ENCODE data around the gene FGFR4. TPM values are rescaled to one million over a fixed set of nuclear protein-coding genes. Genes with fewer than 3 reads are reported as not detected.
A peak's percentile ranks its signal among the peaks of the same experiment; 100 is the strongest.

FGFR4 gene
- total and polyA plus RNA-seq, 2 of the 8 experiments (the other 6 are each of a cell fraction or from before 2014, with no cell fraction given): 61.4 to 88.4 TPM

DNA sequence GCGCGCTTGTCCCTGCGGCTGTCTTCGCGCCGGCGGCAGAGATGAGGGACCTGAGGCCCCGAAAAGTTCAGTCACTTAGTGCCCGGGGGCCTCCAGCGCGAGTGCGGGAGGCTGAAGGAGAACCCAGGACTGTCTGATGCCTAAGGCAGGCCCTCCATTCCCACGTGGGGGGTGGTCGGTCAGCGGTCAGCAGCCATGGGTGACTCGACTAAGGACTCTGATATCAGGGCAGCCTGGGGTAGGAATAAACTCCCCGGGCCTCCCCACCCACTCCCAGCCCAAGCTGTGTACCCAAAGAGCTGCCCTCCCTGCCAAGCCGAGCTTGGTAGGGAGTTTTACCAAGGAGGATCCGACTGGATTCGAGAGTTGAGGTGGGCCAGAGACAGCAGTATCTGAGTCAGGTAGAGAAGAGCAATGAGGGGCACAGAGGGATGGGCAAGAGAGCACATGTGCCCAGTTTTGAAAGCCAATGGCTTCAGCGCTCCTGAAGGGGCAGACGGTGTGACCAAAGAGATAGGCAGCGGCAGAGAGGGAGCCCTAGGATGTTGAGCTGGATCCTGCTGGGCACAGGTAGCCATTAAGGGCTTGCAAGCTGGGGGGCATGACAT, 787 bp downstream of the FGFR4 start:
- Histone ChIP-seq H3K27ac (ENCODE audit: low read depth, low read length) (peak overlapping the region; percentile 21), H3K56ac (replicated peaks; ENCODE audit: insufficient read length, low read depth, low read length) (peak overlapping the region; percentile 9), H3K23ac (ENCODE audit: insufficient read length) (no peak overlapping the region), H3K79me2 (ENCODE audit: control insufficient read depth in 1 of 2, insufficient read depth in 2 of 2, low read length in 2 of 2) (peaks cover 0 to 8% of the 10 kb centered on the region in 2 experiments; a peak in 1 of 4 replicates), H3K9ac (replicated peaks in 1 of 4; ENCODE audit: extremely low read depth in 1 of 4, low read depth in 3 of 4, low read length in 3 of 4) (peak overlapping the region in 3 of 4 experiments; percentile 26 to 60 (median 54); a peak in 3 of 7 replicates), H4K91ac (replicated peaks; ENCODE audit: insufficient read length, low read length) (peak overlapping the region; percentile 28), H3K18ac (ENCODE audit: extremely low read depth, low read length) (peak overlapping the region; percentile 68), H3K23me2 (ENCODE audit: low read depth, low read length) (peaks cover 9% of the 10 kb centered on the region), H2BK12ac (ENCODE audit: low read depth, low read length) (no peak overlapping the region; the same call in 1 of the 2 replicates), H2BK120ac (replicated peaks; ENCODE audit: low read depth, low read length) (no peak overlapping the region), H2BK15ac (ENCODE audit: low read length) (no peak overlapping the region), H4K20me1 (replicated peaks in 1 of 2; ENCODE audit: control insufficient read depth in 1 of 2, insufficient read depth in 2 of 2, low read length in 2 of 2) (peaks cover 0 to 10% of the 10 kb centered on the region in 2 experiments), H4K8ac (ENCODE audit: extremely low read depth, insufficient read depth, low read length) (peak overlapping the region; percentile 84), H3K4me1 (replicated peaks in 1 of 4; ENCODE audit: control insufficient read depth in 3 of 4, insufficient read depth in 4 of 4, low read length in 3 of 4) (peaks cover 0 to 14% (median 8%) of the 10 kb centered on the region in 4 experiments; a peak in 5 of 7 replicates), H2AFZ (ENCODE audit: low read length) (no peak overlapping the region), H2AK5ac (ENCODE audit: low read depth, low read length) (no peak overlapping the region), H3K14ac (ENCODE audit: insufficient read length) (no peak overlapping the region), H3K27me3 (replicated peaks in 1 of 4; ENCODE audit: control insufficient read depth in 3 of 4, extremely low read depth in 1 of 4, insufficient read depth in 3 of 4, low read length in 3 of 4) (no peaks in the 10 kb centered on the region; a peak in 1 of 7 replicates), H3K4ac (replicated peaks; ENCODE audit: insufficient read length, low read depth, low read length) (peak overlapping the region; percentile 88), H3K9me3 (ENCODE audit: insufficient read depth in 2 of 2, low read depth in 1 of 2, low read length in 1 of 2) (no peaks in the 10 kb centered on the region), H3K79me1 (ENCODE audit: low read depth, low read length) (peaks cover 13% of the 10 kb centered on the region), H3K36me3 (ENCODE audit: control insufficient read depth in 2 of 4, insufficient read depth in 4 of 4, low read length in 3 of 4) (peaks cover 5 to 9% (median 8%) of the 10 kb centered on the region in 4 experiments; a peak in 5 of 8 replicates), H2BK5ac (ENCODE audit: low read depth, low read length) (peak overlapping the region; percentile 78; the same call in 1 of the 2 replicates), H3K4me3 (ENCODE audit: extremely low read depth in 1 of 4, insufficient read depth in 2 of 4, low read depth in 3 of 4, low read length in 4 of 4) (peak overlapping the region; percentile 61 to 83 (median 70)), H2BK20ac (ENCODE audit: low read length) (no peak overlapping the region), H4K5ac (ENCODE audit: insufficient read length, low read depth, low read length) (peak overlapping the region; percentile 31), H3K4me2 (ENCODE audit: insufficient read depth in 1 of 2, low read depth in 2 of 2, low read length in 2 of 2) (peak overlapping the region; percentile 73 to 81)
- peak; percentile 2 for TF ChIP-seq KDM4A (IDR thresholded peaks at IDR 0.05; ENCODE audit: low read depth, low read length, severe bottlenecking)
- TF ChIP-seq CHD2 (IDR thresholded peaks at IDR 0.05; ENCODE audit: low read length): no peak
- no peak for TF ChIP-seq USF2 (IDR thresholded peaks at IDR 0.05; ENCODE audit: low read length)
- no peak for TF ChIP-seq HDAC2 (IDR thresholded peaks at IDR 0.05; ENCODE audit: borderline replicate concordance in 1 of 2, low read depth in 2 of 2, low read length in 2 of 2)
- ChIA-PET POLR2A (ENCODE audit: partially characterized antibody) (interaction anchor here (0.7 to 4.8 kb wide), 10 partner anchors 9 to 81 kb away, joined by 3 to 23 read pairs (median 4); partner anchors contain the start of genes NSD1 and UIMC1), CTCF (ENCODE audit: partially characterized antibody) (interaction anchor here (0.6 to 11.9 kb wide), 11 partner anchors 8 to 427 kb away, joined by 3 to 164 read pairs (median 5); no protein-coding TSS in a partner anchor)
- 19% methylated on average over 23 of the region's 23 CpGs; no CpG with 5 or more reads in 1 of the 2 experiments for WGBS, 2 experiments (ENCODE audit: extremely low coverage in 1 of 2, insufficient coverage in 1 of 2, insufficient read length in 1 of 2, insufficient replicate concordance in 2 of 2, low coverage in 1 of 2, low lambda C conversion rate in 2 of 2, missing lambda C conversion rate in 1 of 2)
- FAIRE-seq (no peak), DNase-seq (ENCODE audit: low read depth in 1 of 2, low spot score in 2 of 2) (no peak)
